Progenitor cell of endocrine pancreas (in vitro differentiated cells): ENCODE data around the gene RPS3. TPM values are rescaled to one million over a fixed set of nuclear protein-coding genes. Genes with fewer than 3 reads are reported as not detected.
A peak's percentile ranks its signal among the peaks of the same experiment; 100 is the strongest.

Experiments
- DNase-seq: peaks from one replicate; pipeline ENCODE4 v3.0.0; 2021; ENCODE audit warnings: low spot score; ENCODE audit not compliant: unreplicated experiment
- H3K27ac Mint-ChIP-seq: 2 replicates; pipeline ENCODE4 v1.8.0; 2021; ENCODE audit warnings: mild to moderate bottlenecking, moderate library complexity, mixed read lengths
- H3K27me3 Mint-ChIP-seq: 2 replicates; pipeline ENCODE4 v1.8.0; 2021; ENCODE audit warnings: mixed read lengths
- H3K36me3 Mint-ChIP-seq: 2 replicates; pipeline ENCODE4 v1.8.0; 2022; ENCODE audit warnings: mixed read lengths; ENCODE audit not compliant: insufficient read depth
- H3K4me1 Mint-ChIP-seq: 2 replicates; pipeline ENCODE4 v1.8.0; 2021; ENCODE audit warnings: low read depth, mixed read lengths
- H3K4me3 Mint-ChIP-seq: 2 replicates; pipeline ENCODE4 v1.8.0; 2021; ENCODE audit warnings: low read depth, mild to moderate bottlenecking, moderate library complexity, mixed read lengths
- H3K9me3 Mint-ChIP-seq: 2 replicates; pipeline ENCODE4 v1.8.0; 2021; ENCODE audit warnings: low read depth, mixed read lengths
- CTCF ChIP-seq: fragments of 200-600 bp; sonication (generic); IDR thresholded peaks from one replicate; pipeline ENCODE4 v1.5.0; 2021; ENCODE audit warnings: antibody characterized with exemption, mild to moderate bottlenecking; ENCODE audit not compliant: unreplicated experiment
- total RNA-seq: library from RNA; stranded (reverse); gene quantifications from 2 replicates; pipeline ENCODE4 v1.2.1, GENCODE V29; 2021

RPS3 gene
- total RNA-seq, 1 donor from 2014 or later: 2,637 TPM

GRCh38 chr11:75389276-75389605, 10.1 kb upstream of the RPS3 start:
- Mint-ChIP-seq H3K4me3 (no peak overlapping the region), H3K4me1 (no peaks in the 10 kb centered on the region), H3K27me3 (peaks cover 3% of the 10 kb centered on the region), H3K9me3 (no peaks in the 10 kb centered on the region), H3K36me3 (no peaks in the 10 kb centered on the region), H3K27ac (no peak overlapping the region)
- no peak for TF ChIP-seq CTCF
- no peak for DNase-seq

DNA sequence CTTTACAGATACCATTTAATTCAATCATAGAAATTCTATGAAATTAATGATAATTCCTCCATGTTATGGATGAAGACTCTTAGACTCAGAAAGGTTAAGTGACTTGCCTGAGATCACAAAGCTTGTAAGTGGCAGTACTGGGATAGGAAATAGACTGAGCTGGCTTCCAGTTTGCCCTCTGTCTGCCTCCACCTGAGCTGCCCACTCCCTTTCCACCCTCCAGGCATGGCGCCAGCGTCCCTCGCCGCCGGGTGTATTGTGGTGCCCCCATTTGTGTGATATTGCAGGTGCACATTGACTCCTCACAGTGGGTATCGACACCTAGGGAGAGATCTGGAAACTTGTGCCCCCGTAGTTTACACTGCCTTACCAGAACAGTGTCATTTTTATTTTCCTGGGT, 9.4 kb upstream of the RPS3 start:
- no peak for TF ChIP-seq CTCF
- Mint-ChIP-seq H3K36me3 (no peaks in the 10 kb centered on the region), H3K4me1 (no peaks in the 10 kb centered on the region), H3K27me3 (peaks cover 3% of the 10 kb centered on the region), H3K27ac (no peak overlapping the region), H3K4me3 (no peak overlapping the region), H3K9me3 (no peaks in the 10 kb centered on the region)
- no peak for DNase-seq

DNA sequence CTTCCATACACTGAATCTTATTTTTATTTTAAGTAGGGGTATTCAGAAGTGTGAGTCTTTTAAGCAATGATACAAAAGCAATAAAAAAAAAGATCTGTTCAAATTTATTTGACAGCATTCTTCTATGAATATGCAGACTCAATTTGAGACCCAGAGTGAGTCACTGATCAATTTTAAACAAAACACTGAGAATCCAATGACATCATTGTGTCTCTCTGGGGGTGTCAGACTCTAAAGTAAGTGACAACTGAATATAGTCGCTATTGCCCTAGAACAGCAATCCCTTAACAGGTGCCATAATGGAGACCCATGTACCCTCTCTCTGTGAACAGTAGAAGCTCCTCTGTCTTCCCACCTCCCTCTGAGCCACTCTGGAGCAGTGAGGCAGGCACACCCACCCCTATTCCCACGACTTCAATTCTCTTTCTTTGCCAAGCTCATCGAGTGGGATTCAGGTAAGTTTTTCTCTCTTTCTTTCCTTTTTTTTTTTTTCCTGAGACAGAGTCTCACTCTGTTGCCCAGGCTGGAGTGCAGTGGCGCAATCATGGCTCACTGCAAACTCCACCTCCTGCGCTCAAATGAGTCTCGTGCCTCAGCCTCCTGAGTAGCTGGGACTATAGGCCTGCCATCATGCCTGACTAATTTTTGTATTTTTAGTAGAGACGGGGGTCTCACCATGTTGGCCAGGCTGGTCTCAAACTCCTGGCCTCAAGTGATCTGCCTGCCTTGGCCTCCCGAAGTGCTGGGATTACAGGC, 5.1 kb upstream of the RPS3 start:
- Mint-ChIP-seq H3K9me3 (no peaks in the 10 kb centered on the region), H3K4me3 (no peak overlapping the region), H3K4me1 (peaks cover 8% of the 10 kb centered on the region), H3K27me3 (peaks cover 7% of the 10 kb centered on the region), H3K36me3 (no peaks in the 10 kb centered on the region), H3K27ac (peak overlapping the region; percentile 53)
- DNase-seq: no peak
- no peak for TF ChIP-seq CTCF

DNA sequence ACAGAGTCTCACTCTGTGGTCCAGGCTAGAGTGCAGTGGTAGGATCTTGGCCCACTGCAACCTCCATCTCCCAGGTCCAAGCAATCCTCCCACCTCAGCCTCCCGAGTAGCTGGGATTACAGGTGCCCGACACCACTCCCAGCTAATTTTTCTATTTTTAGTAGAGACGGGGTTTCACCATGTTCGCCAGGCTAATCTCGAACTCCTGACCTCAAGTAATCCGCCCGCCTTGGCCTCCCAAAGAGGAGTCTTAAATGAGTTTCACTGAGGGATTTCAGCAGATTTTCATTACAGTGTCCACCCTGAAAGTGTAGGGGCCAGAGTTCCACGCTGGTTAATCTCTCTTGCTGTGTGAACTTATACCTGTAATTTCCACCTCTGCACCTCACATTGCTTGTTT, 412 bp upstream of the RPS3 start:
- no peak for TF ChIP-seq CTCF
- DNase-seq: no peak
- Mint-ChIP-seq H3K4me1 (peaks cover 38% of the 10 kb centered on the region), H3K9me3 (no peaks in the 10 kb centered on the region), H3K27ac (peak overlapping the region; percentile 98), H3K4me3 (peak overlapping the region; percentile 92), H3K27me3 (peaks cover 4% of the 10 kb centered on the region), H3K36me3 (peaks cover 25% of the 10 kb centered on the region)

DNA sequence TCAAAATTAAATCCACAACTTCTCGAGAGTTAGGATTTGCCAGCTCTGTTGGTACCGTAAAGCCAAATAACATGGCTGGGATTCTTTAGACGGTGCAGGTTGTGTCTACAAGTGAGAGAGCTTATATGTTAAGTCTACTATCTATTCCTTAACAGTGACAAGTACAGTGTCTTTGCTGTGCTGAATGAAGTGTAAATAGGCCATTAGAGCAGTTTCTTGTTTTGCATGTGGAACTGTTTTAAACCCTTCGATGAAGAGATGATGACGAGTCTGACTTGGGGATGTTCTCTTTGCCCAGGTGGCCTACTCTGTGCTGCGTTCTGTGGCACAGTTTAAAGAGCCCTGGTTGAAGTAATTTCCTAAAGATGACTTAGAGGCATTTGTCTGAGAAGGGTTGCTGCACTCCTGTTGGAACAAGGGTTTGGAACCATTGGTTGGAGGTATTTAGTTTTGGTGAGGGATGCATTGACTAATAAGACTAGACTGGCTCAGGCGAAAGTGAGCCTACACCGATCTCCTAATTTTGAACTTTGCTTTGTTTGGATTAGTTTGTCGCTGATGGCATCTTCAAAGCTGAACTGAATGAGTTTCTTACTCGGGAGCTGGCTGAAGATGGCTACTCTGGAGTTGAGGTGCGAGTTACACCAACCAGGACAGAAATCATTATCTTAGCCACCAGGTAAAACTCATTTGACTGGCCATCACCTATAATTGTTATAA, 988 bp downstream of the RPS3 start:
- Mint-ChIP-seq H3K9me3 (no peaks in the 10 kb centered on the region), H3K4me1 (peaks cover 38% of the 10 kb centered on the region), H3K36me3 (peaks cover 33% of the 10 kb centered on the region), H3K27ac (peak overlapping the region; percentile 98), H3K27me3 (peaks cover 4% of the 10 kb centered on the region), H3K4me3 (peak overlapping the region; percentile 92)
- DNase-seq: no peak
- TF ChIP-seq CTCF: no peak
